GM23338 (cell line): ENCODE results near the gene ATXN7L2. TPM values are rescaled to one million over a fixed set of nuclear protein-coding genes. Genes with fewer than 3 reads are reported as not detected.
A peak's percentile ranks its signal among the peaks of the same experiment; 100 is the strongest.

Source experiments
- ATAC-seq: fragments of 200-7000 bp; cut with Tn5 transposase; 3 replicates; pipeline ENCODE4 v1.9.1; 2020
- DNase-seq: peaks from one replicate; pipeline ENCODE4 v3.0.0-alpha.2; 2015; ENCODE audit warnings: low spot score
- H2AFZ ChIP-seq: fragments of 200-600 bp; sonication (generic); 2 replicates; pipeline ENCODE4 v1.8.0; 2016; ENCODE audit warnings: antibody characterized with exemption, mild to moderate bottlenecking, moderate library complexity
- H3F3A ChIP-seq: fragments of 200-600 bp; sonication (generic); replicated peaks from 2 replicates; pipeline ENCODE4 v1.8.0; 2017; ENCODE audit warnings: antibody characterized with exemption, mixed run types, low read depth
- H3K27ac ChIP-seq: fragments of 200-600 bp; sonication (generic); 2 replicates; pipeline ENCODE4 v1.6.1; 2016; ENCODE audit warnings: low read depth
- H3K27me3 ChIP-seq: fragments of 200-600 bp; sonication (generic); 2 replicates; pipeline ENCODE4 v1.8.0; 2016; ENCODE audit warnings: mild to moderate bottlenecking, mixed run types, moderate library complexity; ENCODE audit not compliant: insufficient read depth
- H3K36me3 ChIP-seq: fragments of 200-600 bp; sonication (generic); 2 replicates; pipeline ENCODE4 v1.8.0; 2016; ENCODE audit warnings: mild to moderate bottlenecking; ENCODE audit not compliant: insufficient read depth
- H3K4me1 ChIP-seq: fragments of 200-600 bp; sonication (generic); 2 replicates; pipeline ENCODE4 v1.8.0; 2016; ENCODE audit warnings: mild to moderate bottlenecking, moderate library complexity; ENCODE audit not compliant: insufficient read depth
- H3K4me2 ChIP-seq: fragments of 200-600 bp; sonication (generic); 2 replicates; pipeline ENCODE4 v1.7.1; 2017; ENCODE audit warnings: mixed run types
- H3K4me3 ChIP-seq: fragments of 200-600 bp; sonication (generic); 2 replicates; pipeline ENCODE4 v1.6.1; 2016; ENCODE audit warnings: mixed run types
- H3K79me2 ChIP-seq: fragments of 200-600 bp; sonication (generic); replicated peaks from 2 replicates; pipeline ENCODE4 v1.8.0; 2017; ENCODE audit warnings: mild to moderate bottlenecking; ENCODE audit not compliant: insufficient read depth
- H3K9me2 ChIP-seq: fragments of 200-600 bp; sonication (generic); 2 replicates; pipeline ENCODE4 v1.8.0; 2017; ENCODE audit not compliant: insufficient read depth
- H4K20me1 ChIP-seq: fragments of 200-600 bp; sonication (generic); replicated peaks from 2 replicates; pipeline ENCODE4 v1.8.0; 2017; ENCODE audit warnings: mild to moderate bottlenecking; ENCODE audit not compliant: insufficient read depth
- H3K27ac Mint-ChIP-seq: 2 replicates; pipeline ENCODE4 v1.8.0; 2020; ENCODE audit warnings: inconsistent platforms, mild to moderate bottlenecking, moderate library complexity, mixed read lengths
- H3K27me3 Mint-ChIP-seq: 3 replicates; pipeline ENCODE4 v1.8.0; 2022; ENCODE audit warnings: low read depth, mild to moderate bottlenecking, moderate library complexity, mixed read lengths, inconsistent platforms; ENCODE audit not compliant: insufficient read depth, poor library complexity
- H3K36me3 Mint-ChIP-seq: 3 replicates; pipeline ENCODE4 v1.8.0; 2021; ENCODE audit warnings: low read depth, mild to moderate bottlenecking, inconsistent platforms, moderate library complexity, mixed read lengths
- H3K4me1 Mint-ChIP-seq: 3 replicates; pipeline ENCODE4 v1.8.0; 2020; ENCODE audit warnings: mild to moderate bottlenecking, inconsistent platforms, mixed read lengths
- H3K4me3 Mint-ChIP-seq: 3 replicates; pipeline ENCODE4 v1.8.0; 2021; ENCODE audit warnings: moderate library complexity, mild to moderate bottlenecking, inconsistent platforms, mixed read lengths
- H3K9me3 Mint-ChIP-seq: 3 replicates; pipeline ENCODE4 v1.8.0; 2020; ENCODE audit warnings: moderate library complexity, mild to moderate bottlenecking, inconsistent platforms, mixed read lengths
- CREB1 ChIP-seq: fragments of 250-450 bp; sonication (Bioruptor Pico); IDR thresholded peaks from 2 replicates; pipeline ENCODE4 v1.5.0; 2020; ENCODE audit warnings: low read depth, mild to moderate bottlenecking, moderate library complexity
- EZH2 ChIP-seq: fragments of 200-600 bp; sonication (generic); IDR thresholded peaks from one replicate; pipeline ENCODE4 v1.8.0; 2017; ENCODE audit warnings: antibody characterized with exemption, mild to moderate bottlenecking, low read depth; ENCODE audit not compliant: unreplicated experiment
- EZH2phosphoT487 ChIP-seq: fragments of 200-600 bp; sonication (generic); IDR thresholded peaks from one replicate; pipeline ENCODE4 v1.8.1; 2018; ENCODE audit warnings: antibody characterized with exemption; ENCODE audit not compliant: unreplicated experiment
- JUNB ChIP-seq: IDR thresholded peaks from one replicate; pipeline ENCODE4 v1.6.1; 2016; ENCODE audit warnings: antibody characterized with exemption; ENCODE audit not compliant: unreplicated experiment
- POLR2AphosphoS5 ChIP-seq: IDR thresholded peaks from 2 replicates; pipeline ENCODE4 v1.6.1; 2016; ENCODE audit warnings: antibody characterized with exemption, low read depth
- STAT1 ChIP-seq: IDR thresholded peaks from one replicate; pipeline ENCODE4 v1.6.1; 2016; ENCODE audit warnings: antibody characterized with exemption; ENCODE audit not compliant: unreplicated experiment
- ZNF331 ChIP-seq: fragments of 250-450 bp; sonication (Bioruptor Pico); IDR thresholded peaks from 2 replicates; pipeline ENCODE4 v1.5.0; 2020; ENCODE audit warnings: low read depth, mild to moderate bottlenecking, moderate library complexity
- polyA plus RNA-seq: library from polyadenylated mRNA; unstranded; fragments of >200 nt; fragmentation: Nextera tagmentation; extraction: Ambion mirVana; gene quantifications from 2 replicates; pipeline ENCODE4 v1.2.1, GENCODE V29; 2016
- total RNA-seq: library from RNA; depleted of rRNA; stranded (reverse); fragments of >200 nt; shearing (Covaris generic); gene quantifications from 2 replicates; pipeline ENCODE4 v1.2.3, GENCODE V29; 2014
- TF ChIP-seq, protein P1 (sequence below): IDR thresholded peaks from one replicate; pipeline ENCODE4 v1.6.1; 2018; ENCODE audit warnings: antibody characterized with exemption; ENCODE audit not compliant: unreplicated experiment
- TF ChIP-seq, protein P2 (sequence below): fragments of 250-450 bp; sonication (Bioruptor Pico); IDR thresholded peaks from 2 replicates; pipeline ENCODE4 v1.5.0; 2020; ENCODE audit warnings: mild to moderate bottlenecking, moderate library complexity
- TF ChIP-seq, protein P3 (sequence below): IDR thresholded peaks from 2 replicates; pipeline ENCODE4 v1.6.1; 2016; ENCODE audit warnings: antibody characterized with exemption

Gene ATXN7L2
- total and polyA plus RNA-seq, 2 experiments from 2014 or later, result 8.0 to 9.9 TPM

DNA sequence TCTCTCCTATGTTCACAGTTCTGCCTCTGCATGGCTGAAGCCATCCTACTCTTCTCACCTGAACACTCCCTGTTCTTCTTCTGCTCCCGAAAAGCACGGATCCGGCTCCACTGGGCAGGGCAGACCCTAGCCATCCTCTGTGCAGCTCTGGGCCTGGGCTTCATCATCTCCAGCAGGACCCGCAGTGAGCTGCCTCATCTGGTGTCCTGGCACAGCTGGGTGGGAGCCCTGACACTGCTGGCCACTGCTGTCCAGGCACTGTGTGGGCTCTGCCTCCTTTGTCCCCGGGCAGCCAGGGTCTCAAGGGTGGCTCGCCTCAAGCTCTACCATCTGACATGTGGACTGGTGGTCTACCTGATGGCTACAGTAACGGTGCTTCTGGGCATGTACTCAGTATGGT is 12.0 kb downstream of the ATXN7L2 start:
- H3K36me3 Mint-ChIP-seq, result peaks cover 11% of the 10 kb centered on the region
- Histone ChIP-seq H3K27me3 (no peaks in the 10 kb centered on the region), H3K79me2 (no peaks in the 10 kb centered on the region), H3K4me3 (no peak overlapping the region), H3K4me1 (peaks cover 16% of the 10 kb centered on the region), H3K27ac (no peak overlapping the region), H3K36me3 (no peaks in the 10 kb centered on the region), H3K9me2 (no peaks in the 10 kb centered on the region), H4K20me1 (no peaks in the 10 kb centered on the region), H3K4me2 (no peak overlapping the region), H3F3A (no peaks in the 10 kb centered on the region; the same call in 1 of the 2 replicates), H2AFZ (no peak overlapping the region)
- no peak for DNase-seq
- TF ChIP-seq, protein P1, sequence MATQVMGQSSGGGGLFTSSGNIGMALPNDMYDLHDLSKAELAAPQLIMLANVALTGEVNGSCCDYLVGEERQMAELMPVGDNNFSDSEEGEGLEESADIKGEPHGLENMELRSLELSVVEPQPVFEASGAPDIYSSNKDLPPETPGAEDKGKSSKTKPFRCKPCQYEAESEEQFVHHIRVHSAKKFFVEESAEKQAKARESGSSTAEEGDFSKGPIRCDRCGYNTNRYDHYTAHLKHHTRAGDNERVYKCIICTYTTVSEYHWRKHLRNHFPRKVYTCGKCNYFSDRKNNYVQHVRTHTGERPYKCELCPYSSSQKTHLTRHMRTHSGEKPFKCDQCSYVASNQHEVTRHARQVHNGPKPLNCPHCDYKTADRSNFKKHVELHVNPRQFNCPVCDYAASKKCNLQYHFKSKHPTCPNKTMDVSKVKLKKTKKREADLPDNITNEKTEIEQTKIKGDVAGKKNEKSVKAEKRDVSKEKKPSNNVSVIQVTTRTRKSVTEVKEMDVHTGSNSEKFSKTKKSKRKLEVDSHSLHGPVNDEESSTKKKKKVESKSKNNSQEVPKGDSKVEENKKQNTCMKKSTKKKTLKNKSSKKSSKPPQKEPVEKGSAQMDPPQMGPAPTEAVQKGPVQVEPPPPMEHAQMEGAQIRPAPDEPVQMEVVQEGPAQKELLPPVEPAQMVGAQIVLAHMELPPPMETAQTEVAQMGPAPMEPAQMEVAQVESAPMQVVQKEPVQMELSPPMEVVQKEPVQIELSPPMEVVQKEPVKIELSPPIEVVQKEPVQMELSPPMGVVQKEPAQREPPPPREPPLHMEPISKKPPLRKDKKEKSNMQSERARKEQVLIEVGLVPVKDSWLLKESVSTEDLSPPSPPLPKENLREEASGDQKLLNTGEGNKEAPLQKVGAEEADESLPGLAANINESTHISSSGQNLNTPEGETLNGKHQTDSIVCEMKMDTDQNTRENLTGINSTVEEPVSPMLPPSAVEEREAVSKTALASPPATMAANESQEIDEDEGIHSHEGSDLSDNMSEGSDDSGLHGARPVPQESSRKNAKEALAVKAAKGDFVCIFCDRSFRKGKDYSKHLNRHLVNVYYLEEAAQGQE, result no peak
- TF ChIP-seq, protein P2, sequence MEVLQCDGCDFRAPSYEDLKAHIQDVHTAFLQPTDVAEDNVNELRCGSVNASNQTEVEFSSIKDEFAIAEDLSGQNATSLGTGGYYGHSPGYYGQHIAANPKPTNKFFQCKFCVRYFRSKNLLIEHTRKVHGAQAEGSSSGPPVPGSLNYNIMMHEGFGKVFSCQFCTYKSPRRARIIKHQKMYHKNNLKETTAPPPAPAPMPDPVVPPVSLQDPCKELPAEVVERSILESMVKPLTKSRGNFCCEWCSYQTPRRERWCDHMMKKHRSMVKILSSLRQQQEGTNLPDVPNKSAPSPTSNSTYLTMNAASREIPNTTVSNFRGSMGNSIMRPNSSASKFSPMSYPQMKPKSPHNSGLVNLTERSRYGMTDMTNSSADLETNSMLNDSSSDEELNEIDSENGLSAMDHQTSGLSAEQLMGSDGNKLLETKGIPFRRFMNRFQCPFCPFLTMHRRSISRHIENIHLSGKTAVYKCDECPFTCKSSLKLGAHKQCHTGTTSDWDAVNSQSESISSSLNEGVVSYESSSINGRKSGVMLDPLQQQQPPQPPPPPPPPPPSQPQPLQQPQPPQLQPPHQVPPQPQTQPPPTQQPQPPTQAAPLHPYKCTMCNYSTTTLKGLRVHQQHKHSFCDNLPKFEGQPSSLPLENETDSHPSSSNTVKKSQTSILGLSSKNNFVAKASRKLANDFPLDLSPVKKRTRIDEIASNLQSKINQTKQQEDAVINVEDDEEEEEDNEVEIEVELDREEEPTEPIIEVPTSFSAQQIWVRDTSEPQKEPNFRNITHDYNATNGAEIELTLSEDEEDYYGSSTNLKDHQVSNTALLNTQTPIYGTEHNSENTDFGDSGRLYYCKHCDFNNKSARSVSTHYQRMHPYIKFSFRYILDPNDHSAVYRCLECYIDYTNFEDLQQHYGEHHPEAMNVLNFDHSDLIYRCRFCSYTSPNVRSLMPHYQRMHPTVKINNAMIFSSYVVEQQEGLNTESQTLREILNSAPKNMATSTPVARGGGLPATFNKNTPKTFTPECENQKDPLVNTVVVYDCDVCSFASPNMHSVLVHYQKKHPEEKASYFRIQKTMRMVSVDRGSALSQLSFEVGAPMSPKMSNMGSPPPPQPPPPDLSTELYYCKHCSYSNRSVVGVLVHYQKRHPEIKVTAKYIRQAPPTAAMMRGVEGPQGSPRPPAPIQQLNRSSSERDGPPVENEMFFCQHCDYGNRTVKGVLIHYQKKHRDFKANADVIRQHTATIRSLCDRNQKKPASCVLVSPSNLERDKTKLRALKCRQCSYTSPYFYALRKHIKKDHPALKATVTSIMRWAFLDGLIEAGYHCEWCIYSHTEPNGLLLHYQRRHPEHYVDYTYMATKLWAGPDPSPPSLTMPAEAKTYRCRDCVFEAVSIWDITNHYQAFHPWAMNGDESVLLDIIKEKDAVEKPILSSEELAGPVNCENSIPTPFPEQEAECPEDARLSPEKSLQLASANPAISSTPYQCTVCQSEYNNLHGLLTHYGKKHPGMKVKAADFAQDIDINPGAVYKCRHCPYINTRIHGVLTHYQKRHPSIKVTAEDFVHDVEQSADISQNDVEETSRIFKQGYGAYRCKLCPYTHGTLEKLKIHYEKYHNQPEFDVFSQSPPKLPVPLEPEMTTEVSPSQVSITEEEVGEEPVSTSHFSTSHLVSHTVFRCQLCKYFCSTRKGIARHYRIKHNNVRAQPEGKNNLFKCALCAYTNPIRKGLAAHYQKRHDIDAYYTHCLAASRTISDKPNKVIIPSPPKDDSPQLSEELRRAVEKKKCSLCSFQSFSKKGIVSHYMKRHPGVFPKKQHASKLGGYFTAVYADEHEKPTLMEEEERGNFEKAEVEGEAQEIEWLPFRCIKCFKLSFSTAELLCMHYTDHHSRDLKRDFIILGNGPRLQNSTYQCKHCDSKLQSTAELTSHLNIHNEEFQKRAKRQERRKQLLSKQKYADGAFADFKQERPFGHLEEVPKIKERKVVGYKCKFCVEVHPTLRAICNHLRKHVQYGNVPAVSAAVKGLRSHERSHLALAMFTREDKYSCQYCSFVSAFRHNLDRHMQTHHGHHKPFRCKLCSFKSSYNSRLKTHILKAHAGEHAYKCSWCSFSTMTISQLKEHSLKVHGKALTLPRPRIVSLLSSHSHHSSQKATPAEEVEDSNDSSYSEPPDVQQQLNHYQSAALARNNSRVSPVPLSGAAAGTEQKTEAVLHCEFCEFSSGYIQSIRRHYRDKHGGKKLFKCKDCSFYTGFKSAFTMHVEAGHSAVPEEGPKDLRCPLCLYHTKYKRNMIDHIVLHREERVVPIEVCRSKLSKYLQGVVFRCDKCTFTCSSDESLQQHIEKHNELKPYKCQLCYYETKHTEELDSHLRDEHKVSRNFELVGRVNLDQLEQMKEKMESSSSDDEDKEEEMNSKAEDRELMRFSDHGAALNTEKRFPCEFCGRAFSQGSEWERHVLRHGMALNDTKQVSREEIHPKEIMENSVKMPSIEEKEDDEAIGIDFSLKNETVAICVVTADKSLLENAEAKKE, result no peak
- no peak for TF ChIP-seq EZH2phosphoT487
- TF ChIP-seq STAT1, result no peak
- TF ChIP-seq EZH2, result no peak
- no peak for TF ChIP-seq JUNB
- no peak for TF ChIP-seq POLR2AphosphoS5
- TF ChIP-seq, protein P3, sequence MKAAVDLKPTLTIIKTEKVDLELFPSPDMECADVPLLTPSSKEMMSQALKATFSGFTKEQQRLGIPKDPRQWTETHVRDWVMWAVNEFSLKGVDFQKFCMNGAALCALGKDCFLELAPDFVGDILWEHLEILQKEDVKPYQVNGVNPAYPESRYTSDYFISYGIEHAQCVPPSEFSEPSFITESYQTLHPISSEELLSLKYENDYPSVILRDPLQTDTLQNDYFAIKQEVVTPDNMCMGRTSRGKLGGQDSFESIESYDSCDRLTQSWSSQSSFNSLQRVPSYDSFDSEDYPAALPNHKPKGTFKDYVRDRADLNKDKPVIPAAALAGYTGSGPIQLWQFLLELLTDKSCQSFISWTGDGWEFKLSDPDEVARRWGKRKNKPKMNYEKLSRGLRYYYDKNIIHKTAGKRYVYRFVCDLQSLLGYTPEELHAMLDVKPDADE, result no peak
- no peak for TF ChIP-seq CREB1 (CRISPR knock-in tag)
- no peak for TF ChIP-seq ZNF331 (CRISPR knock-in tag)
- peaks cover 19% of the 10 kb centered on the region for H3K27me3 Mint-ChIP-seq
- no peaks in the 10 kb centered on the region for H3K9me3 Mint-ChIP-seq
- peaks cover 24% of the 10 kb centered on the region for H3K4me1 Mint-ChIP-seq
- ATAC-seq, result no peak
- H3K27ac Mint-ChIP-seq, result no peak overlapping the region
- peak overlapping the region; percentile 93 for H3K4me3 Mint-ChIP-seq
